Right lung (tissue), 5 donors: Measurements from ENCODE around the gene ADARB2. TPM values are rescaled to one million over a fixed set of nuclear protein-coding genes. Genes with fewer than 3 reads are reported as not detected.

ENCODE experiments used
- DNase-seq, 2 donors: peaks; one replicate each; pipeline ENCODE4 v3.0.0-alpha.2; 2013
- polyA plus RNA-seq, 5 donors: library from polyadenylated mRNA; unstranded; fragments of 120-200 nt; gene quantifications; one replicate each; pipeline versions ENCODE4 v1.2.1 to v1.2.3, GENCODE V29; 2013; ENCODE audit warnings: inconsistent platforms in 1 of 5, low replicate concordance in 1 of 5; ENCODE audit not compliant: insufficient read length in 5 of 5, insufficient read depth in 1 of 5

The ADARB2 gene
- polyA plus RNA-seq, 5 donors = 0.34 to 0.78 (median 0.69) TPM

DNA sequence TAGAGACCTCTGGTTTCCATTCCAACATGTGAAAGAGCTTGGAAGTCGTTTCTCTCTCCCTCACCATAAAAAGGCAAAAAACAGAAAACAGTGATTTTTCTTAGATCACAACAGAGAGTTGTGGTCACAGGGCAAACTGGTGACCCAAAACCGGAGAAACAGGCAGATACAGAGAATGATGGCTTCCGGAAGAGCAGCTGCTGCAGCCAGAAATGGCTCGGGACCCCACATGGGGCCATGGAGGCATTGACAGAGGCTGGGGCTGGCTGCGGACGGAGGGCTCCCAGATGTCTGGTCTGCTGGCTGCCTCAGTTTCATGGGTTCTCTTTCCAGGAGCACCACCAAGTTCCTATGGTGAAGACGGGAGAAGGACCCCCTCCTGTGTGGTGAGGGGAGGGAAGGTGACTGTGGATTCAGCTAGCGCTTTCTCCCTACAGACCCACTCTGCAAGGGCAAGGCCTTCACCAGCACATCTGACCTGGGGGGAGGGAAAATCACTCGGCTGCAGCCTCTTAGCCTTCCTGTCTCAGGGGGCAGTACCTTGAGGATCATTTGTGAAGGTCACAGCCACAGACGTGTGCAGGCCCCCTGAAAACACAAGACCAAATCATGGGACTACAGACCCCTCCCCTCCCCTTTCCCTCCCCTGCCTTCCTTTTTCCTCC lies 599.7 kb downstream of the ADARB2 start:
- DNase-seq = no peak

DNA sequence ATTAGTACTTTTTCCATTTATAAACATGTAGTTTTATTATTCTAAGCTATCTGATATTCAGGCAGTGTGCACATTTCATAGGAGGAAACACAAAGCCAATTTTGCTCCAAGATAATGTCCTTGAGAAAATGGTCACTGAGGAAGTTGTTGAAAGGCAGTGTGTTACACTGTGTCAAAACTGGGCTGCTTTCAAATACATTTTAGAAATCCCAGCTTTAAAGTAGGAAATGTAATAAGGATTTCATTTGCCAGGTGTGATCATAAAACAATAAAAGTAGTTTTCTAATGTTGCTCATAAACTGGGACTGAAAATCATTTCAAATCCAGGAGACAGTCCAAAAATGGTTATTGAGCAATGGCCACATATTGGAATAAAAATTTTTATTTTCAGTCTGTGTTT lies 601.1 kb downstream of the ADARB2 start:
- DNase-seq = no peak

DNA sequence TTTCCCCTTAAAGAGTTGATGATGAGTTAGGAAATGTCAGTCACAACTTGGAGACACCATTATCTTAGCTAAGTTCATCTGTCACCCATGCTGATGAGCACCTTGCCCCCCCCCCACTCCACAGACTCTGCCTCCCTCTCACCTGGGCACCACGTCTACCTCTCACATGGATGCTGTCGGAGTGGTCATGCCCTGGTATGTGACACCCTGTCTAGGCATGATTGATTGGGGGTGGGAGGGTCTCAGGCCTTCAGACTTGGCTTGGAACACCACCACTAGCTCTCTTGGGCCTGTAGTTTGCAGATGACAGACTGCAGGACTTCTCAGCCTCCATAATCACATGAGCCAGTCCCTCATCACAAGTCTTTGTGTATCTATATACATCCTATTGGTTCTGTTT lies 603.2 kb downstream of the ADARB2 start:
- DNase-seq = no peak

DNA sequence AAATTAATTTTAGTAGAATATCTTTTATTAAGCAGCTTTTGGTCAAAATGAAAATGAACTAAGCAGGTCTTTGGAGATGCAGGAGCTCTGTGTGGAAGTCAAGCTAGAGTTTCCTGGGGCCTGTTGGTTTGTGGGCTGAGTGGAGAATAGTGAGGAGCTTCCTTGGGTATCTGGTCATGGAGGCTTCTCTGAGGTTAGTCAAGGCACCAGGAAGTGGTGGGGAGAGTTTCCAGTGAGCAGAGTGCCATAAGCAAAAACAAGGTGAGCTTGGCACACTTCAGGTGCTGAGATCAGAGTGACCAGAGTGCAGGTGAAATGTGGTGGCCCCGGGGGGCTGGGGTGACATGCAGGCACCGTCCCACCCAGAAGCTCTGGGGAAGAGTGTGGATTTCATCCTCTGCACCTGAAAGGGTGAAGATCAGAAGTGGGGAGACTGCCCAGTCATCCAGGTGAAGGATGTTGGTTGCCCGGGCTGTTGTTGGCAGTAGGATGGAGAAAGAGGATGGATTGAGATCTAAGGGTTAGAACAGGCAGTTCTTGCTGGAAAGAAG lies 603.8 kb downstream of the ADARB2 start:
- no peak for DNase-seq

DNA sequence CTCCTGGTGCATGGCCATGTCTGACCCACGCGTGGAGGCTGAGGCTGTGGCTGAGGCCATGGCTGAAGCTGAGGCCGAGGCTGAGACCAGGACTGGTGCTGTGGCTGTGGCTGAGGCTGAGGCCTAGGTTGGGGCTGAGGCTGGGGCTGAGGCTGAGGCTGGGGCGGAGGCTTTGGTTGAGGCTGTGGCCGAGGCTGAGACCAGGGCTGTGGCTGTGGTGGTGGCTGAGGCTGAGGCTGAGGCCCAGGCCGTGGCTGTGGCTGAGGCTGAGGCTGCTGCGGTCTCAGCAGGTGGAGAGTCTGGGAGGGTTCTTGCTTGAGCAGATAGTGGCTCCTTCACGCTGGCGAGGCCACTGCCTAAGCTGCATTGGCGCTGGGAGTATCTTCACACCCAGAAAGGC lies 604.7 kb downstream of the ADARB2 start:
- no peak for DNase-seq

DNA sequence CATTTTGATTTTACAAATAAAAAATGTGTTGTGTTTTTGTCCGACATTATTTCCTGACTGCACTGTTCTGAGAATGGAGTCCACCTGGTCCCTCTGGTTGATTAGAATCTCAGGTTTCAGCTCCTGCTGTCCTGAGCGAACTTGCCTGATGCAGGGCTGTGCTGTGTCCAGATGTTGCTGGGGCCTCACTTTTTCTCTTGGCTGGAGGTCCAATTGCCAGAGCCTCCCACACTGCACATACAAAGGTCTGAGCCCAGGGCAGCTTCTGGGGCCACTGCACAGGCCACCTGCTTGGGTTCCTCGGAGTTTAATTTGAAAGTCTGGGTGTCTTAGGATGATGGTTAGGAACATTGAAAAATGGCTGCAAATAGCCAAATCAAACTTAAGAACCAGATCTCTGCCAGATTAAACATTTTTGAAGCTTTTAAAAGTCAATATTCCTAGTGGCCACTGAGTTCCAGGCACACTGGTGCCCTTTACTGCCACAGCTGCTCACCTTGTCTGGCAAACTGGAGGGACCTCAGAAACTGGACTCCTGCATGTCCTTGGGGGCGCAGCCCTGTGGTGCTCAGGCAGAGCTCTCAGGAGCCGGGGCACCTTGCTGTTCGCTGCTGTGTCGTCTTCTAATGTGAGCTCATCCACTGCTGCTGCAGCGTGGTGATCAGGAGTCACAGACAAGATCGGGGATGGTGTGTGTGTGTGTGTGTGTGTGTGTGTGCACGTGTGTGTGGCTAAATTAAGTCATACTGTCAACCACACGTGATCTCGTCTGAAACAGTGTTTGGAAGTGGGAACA lies 606.1 kb downstream of the ADARB2 start:
- DNase-seq = no peak

DNA sequence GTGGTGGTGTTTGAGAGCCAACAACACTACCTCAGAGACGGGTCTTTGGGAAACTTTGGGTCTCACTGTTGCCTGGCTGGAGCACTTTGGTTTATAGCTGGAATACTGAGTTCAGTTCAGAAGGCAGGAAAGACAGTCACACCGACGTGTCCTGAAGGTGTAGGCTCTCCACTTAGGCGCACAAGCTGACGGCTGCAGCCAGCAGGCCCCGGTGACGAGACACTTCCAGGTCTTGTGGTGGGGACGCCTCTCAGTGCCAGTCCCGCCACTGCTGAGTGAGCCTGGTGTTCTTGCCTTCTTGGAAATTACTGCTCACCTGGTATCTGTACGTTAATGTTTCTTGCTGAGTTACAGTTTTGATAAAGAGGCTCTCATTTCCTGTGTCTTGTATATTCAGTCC lies 607.1 kb downstream of the ADARB2 start:
- no peak for DNase-seq

DNA sequence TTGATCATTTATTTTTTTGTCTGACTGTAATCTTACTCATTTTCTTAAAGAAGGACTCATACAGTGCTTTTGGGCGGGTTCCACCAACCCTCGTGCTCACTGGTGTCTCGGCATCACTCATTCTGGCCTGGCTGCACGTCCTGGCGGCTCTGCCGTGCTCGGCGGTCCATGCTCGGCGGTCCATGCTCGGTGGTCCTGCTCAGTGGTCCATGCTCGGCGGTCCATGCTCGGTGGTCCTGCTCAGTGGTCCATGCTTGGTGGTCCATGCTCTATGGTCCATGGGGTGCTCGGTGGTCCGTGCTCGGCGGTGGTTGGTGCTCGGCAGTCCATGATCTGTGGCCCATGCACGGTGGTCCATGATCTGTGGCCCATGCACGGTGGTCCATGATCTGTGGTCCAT lies 608.7 kb downstream of the ADARB2 start:
- DNase-seq = no peak

DNA sequence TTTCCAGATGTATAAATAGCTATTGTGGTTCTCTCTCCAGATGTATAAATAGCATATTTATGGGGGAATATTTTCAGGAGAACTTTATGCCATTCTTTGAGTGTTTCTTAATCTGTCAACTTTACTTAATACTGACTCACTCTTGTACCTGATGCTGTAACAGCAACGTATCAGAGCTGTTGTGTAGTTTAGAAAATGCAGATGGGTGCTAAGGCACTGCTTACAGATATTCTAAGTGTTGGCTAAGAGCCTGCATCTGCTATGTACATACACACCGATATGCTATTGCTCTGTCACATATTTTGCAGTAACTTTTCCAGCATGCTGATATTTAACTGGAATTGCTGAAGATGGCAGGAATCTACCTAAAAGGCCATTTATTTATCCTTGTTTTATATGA lies 609.2 kb downstream of the ADARB2 start:
- no peak for DNase-seq

DNA sequence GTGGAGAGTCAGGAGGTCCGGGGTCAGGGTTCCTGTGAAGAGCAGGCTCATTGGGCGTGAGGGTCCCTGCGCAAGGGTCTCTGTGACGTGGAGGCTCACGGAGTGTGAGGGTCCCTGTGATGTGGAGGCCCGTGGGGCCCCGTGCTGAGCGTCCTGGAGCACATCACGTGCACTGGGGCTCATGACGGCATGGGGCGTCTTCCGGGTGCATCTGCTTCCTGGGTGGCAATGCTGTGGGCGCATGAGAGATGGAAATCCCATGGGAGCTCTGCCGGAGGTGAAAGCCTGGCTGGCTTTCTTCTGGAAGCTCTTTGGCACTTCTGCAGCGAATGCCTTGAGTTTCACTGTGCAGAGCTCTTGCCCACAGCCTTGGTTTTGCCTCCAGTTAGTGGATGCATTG lies 609.7 kb downstream of the ADARB2 start:
- DNase-seq = no peak
